HG02870 (cell line): ENCODE data around the gene BACE2.
"Not testable (repeated sequence)": the region's sequence is repeated elsewhere in the genome, so short reads cannot be mapped to it uniquely, and the experiment has no call there.

Source experiments
- ATAC-seq: cut with Tn5 transposase; IDR thresholded peaks from one replicate; pipeline ENCODE4 v1.9.1; 2021; ENCODE audit warnings: mild to moderate bottlenecking, moderate library complexity; ENCODE audit not compliant: unreplicated experiment

The BACE2 gene

DNA sequence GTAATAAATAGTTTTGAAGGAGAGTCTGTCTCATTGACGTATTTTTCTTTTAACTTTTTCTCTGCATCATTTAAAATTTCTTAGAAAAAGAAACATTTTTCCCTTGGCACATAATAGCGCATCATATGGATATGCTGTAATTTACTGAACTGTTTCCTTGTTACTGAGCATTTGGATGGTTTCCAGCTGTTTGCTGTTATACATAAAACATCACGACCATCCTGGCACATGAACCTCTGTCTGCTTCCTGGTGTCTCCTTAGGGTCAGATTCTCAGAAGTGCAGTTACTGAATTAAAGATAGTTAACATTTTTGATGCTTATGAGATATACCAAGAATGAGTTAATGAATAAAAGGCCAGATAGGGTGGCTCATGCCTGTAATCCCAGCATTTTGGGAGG is 67.2 kb downstream of the BACE2 start:
- no peak for ATAC-seq

DNA sequence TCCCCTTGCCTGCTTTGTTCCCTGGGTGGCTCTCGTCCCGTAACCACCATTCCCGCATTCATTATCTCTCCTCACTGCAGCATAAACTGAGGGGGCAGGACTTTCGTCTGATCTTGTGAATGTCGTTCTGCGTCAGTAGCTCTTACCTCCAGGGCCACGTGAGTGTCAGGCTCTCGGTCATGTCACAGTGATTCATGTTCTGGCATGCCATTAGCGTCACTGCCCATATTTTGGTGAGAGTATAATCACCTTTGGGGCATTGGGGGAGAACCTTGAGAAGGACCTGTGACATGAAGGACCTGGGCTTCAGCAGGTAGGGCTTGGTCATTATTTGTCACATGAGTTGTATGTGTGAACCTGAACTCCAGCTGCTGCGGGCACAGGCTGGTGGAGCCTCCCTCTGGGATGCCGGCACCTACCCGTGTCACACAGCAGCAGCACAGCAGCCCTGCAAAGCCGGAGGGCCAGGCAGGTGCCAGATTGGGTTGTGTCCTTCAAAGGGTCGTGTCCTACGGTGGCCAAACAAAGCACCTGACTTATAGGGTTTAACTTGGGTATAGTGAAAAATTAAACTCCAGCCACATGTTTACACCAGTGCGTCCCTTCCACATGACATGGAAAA is 68.5 kb downstream of the BACE2 start:
- ATAC-seq = no peak

DNA sequence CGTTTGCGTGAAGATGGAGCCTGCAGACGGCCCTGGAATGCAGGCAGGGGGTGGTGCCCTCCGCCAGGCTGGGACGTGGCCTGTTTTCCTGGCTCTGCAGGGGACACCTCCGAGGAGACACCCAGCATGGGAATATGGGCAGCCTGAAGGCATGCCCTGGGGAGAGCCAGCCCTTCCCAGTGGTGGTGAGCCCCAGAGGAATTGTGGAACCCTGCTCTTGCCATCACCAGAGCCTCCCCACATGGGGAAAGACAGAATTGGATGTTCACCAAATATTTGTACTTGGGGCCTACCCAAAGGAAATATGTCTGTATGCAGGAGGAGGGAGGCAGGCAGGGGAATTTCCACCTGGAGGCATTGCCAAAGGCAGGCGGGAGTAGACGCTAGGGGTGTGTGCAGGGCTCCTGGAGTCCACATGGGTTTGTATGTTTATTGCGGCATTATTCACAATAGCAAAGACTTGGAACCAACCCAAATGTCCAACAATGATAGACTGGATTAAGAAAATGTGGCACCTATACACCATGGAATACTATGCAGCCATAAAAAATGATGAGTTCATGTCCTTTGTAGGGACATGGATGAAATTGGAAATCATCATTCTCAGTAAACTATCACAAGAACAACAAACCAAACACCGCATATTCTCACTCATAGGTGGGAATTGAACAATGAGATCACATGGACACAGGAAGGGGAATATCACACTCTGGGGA is 70.3 kb downstream of the BACE2 start:
- ATAC-seq = not testable (repeated sequence)

DNA sequence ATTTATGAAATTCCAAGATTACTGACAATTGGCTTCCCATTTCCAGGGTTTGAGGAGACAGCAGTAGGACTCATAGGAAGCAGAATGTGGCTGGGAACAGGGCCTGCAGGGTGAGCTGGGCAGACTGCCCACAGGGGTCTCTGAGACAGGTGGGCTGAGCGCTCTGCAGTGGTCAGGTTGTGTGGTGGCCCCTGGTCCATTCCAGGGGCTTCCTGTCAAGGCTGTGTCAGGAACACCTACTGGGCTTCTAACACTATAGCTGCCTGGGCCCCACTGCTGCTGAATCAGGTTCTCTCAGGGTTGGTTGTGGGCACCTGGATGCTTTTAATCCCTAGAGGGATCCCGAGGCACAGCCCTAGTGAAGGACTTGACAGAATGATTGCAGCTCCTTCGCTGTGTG is 72.1 kb downstream of the BACE2 start:
- no peak for ATAC-seq

DNA sequence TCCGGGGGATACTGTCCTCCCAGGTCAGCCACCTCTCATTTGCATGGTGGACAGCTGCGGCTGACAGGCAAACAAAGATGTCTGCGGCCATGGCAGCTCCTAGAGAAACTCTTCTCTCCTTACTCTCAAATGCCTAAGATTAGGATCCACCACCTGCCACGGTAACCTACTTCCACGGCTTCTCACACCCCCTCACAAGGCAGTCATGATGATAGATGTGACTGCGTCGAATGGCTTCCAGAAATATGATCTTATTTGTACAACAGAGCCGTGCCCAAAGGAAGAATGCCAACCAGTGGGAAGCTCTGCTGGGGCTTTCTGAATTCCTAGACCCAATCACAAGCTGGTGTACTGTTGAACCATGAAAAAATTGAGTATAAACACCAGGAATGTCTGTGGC is 73.4 kb downstream of the BACE2 start:
- ATAC-seq = no peak

- ATAC-seq = no peak
Measured at GRCh38 chr21:41242238-41242829, 74.4 kb downstream of the BACE2 start.

GRCh38 chr21:41243107-41243506 is 75.1 kb downstream of the BACE2 start:
- ATAC-seq = no peak

GRCh38 chr21:41244266-41244880 is 76.4 kb downstream of the BACE2 start:
- not testable (repeated sequence) for ATAC-seq

- no peak for ATAC-seq
Measured at GRCh38 chr21:41245509-41246135, 77.7 kb downstream of the BACE2 start.

DNA sequence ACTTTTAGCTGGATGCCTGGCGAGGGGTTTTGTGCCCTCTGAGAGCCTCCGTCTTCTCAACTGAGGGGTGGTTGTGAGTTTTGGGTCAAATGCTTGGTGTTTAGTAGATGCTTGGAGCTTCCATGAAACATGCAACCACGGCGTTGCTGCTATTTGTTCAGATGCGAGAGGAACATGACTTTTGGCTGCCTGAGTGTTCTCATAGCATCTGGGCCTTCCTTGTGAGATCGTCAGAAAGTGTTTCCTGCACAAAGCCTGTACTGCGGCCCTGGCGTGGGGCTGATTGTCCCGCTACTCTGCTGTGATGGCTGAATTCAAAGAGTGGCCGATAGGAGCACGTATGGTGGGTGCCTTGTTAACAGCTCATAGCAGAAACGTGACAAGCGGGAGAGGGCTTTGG is 78.8 kb downstream of the BACE2 start:
- ATAC-seq = no peak

- no peak for ATAC-seq
Measured at GRCh38 chr21:41247561-41248545, 79.9 kb downstream of the BACE2 start.

DNA sequence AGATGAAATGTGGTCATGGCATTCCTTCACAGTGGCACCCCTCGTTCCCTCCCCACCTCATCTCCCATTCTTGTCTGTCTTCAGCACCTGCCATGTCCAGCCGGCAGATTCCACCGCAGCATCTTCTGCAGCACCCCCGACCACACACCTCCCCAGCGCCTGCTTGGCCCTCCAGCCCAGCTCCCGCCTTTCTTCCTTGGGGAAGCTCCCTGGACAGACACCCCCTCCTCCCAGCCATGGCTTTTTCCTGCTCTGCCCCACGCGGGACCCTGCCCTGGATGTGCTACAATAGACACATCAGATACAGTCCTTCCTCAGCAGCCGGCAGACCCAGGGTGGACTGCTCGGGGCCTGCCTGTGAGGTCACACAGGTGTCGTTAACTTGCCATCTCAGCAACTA is 81.5 kb downstream of the BACE2 start:
- no peak for ATAC-seq

GRCh38 chr21:41250519-41250918 is 82.6 kb downstream of the BACE2 start:
- ATAC-seq = no peak

GRCh38 chr21:41251961-41252642 is 84.1 kb downstream of the BACE2 start:
- no peak for ATAC-seq

DNA sequence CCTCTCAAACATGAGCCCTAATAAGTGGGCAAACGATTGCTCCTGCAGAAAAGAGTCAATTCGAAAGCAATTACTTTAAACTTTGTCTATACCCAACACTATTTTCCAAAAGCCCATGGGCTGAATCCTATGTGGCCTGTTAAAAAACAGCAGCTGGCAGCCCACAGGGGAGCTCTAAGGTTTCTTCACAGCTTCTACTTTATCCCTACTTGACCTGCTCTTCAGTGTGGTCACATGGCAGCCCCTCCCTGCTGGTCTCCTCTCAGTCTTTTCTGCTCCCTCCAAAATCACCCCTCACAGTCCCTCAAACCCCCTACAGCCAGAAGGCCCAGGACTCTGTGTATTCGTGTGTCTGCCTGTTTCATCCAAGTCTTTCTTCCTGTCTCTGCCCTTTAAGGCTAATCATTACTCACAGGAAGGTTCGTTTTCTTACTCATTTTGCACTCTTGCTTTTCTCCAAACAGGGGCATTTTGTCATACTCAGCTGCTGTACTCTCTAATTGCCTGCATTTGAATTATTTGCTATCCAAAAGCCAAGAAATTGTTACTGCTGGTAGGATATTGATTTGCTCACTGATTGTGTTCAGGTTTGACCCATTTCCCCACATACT is 86.2 kb downstream of the BACE2 start:
- no peak for ATAC-seq

- no peak for ATAC-seq
Measured at GRCh38 chr21:41255190-41255589, 87.2 kb downstream of the BACE2 start.

DNA sequence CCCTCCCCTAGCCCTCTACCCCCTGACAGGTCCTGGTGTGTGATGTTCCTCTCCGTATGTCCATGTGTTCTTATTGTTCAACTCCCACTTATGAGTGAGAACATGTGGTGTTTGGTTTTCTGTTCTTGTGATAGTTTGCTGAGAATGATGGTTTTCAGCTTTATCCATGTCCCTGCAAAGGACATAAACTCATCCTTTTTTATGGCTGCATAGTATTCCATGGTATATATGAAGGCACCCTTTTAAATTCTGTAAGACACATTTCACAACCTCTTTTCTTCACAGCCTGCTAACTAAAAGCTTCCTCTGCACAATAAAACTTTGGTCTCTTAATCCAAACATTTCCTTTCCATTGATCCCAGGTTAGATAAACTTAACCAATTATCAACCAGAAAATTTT is 88.3 kb downstream of the BACE2 start:
- not testable (repeated sequence) for ATAC-seq

DNA sequence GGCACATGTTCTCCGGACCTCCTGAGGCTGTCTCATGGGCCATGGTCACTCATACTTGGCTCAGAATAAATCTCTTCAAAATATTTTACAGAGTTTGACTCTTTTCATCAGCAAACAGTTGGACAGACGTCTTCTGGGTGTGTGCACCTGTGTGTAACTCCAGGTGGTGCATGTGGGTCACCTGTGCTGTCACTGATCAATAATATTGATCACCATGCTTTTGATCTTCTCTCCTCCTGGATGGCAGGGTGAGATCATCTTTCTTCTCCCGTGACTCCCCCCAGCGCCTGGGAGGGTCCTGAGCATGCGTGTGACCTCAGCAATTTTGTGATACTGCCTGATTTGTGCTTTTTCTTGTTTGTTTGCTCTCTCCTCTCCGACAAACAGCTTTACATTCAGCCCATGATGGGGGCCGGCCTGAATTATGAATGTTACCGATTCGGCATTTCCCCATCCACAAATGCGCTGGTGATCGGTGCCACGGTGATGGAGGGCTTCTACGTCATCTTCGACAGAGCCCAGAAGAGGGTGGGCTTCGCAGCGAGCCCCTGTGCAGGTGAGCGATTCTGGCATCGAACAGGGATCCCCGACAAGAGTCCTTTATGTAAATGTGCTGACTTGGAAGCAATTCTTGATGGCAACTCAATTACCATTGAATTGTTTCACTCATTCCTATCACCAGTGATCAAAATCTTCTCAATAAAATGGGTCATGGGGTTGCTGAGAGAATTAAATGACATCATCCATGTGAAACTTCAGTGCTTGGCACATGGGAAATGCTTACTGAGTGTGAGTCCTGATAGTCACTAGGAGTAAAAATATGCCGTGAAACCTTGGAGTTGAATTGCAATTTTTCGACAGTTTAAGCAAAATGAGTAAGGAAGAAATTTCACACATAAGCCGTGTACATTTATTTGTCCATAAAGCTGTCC is 89.1 kb downstream of the BACE2 start:
- no peak for ATAC-seq
